ENCODE results near the gene ABAT. TPM values are rescaled to one million over a fixed set of nuclear protein-coding genes. Genes with fewer than 3 reads are reported as not detected.

Gene ABAT
- total and polyA plus RNA-seq, 2 experiments from 2014 or later = 31.2 to 59.1 TPM

DNA sequence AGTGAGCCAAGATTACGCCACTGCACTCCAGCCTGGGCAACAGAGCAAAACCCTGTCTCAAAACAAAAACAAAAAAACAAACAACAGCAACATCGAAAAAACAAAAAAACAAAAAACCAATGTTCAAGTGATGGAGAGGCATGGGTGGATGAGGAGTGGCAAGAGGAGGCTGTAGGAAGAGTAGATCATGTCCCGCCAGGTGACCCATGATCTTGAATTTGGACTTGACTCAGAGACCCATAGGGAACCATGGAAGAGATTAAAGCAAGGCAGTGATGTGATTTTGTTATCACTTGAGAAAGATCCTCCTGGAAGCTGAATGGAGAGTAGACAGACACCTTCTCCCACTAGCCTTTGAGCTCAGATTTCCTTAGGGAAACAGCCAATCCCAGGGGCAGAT, 11.2 kb downstream of the ABAT start:
- no peak for DNase-seq (ENCODE audit: low spot score)
- Histone ChIP-seq H3K4me3 (no peak overlapping the region), H3K4me1 (ENCODE audit: insufficient read depth) (no peaks in the 10 kb centered on the region), H3K27ac (no peak overlapping the region), H3K27me3 (no peaks in the 10 kb centered on the region), H3K9me3 (ENCODE audit: low read depth) (peaks cover 10% of the 10 kb centered on the region), H2AFZ (no peak overlapping the region), H3K36me3 (replicated peaks; ENCODE audit: insufficient read depth, low read depth) (no peaks in the 10 kb centered on the region), H4K20me1 (ENCODE audit: insufficient read depth, poor library complexity, severe bottlenecking) (no peaks in the 10 kb centered on the region), H3K4me2 (no peak overlapping the region), H3K79me2 (peaks cover 19% of the 10 kb centered on the region), H3K9me2 (replicated peaks; ENCODE audit: insufficient read depth) (no peaks in the 10 kb centered on the region)
- TF ChIP-seq, protein P1, sequence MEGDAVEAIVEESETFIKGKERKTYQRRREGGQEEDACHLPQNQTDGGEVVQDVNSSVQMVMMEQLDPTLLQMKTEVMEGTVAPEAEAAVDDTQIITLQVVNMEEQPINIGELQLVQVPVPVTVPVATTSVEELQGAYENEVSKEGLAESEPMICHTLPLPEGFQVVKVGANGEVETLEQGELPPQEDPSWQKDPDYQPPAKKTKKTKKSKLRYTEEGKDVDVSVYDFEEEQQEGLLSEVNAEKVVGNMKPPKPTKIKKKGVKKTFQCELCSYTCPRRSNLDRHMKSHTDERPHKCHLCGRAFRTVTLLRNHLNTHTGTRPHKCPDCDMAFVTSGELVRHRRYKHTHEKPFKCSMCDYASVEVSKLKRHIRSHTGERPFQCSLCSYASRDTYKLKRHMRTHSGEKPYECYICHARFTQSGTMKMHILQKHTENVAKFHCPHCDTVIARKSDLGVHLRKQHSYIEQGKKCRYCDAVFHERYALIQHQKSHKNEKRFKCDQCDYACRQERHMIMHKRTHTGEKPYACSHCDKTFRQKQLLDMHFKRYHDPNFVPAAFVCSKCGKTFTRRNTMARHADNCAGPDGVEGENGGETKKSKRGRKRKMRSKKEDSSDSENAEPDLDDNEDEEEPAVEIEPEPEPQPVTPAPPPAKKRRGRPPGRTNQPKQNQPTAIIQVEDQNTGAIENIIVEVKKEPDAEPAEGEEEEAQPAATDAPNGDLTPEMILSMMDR (IDR thresholded peaks at IDR 0.05; ENCODE audit: poor library complexity) = no peak
- no peak for TF ChIP-seq EZH2 (IDR thresholded peaks at IDR 0.05; ENCODE audit: borderline replicate concordance)
- TF ChIP-seq EZH2phosphoT487 (IDR thresholded peaks at IDR 0.05; ENCODE audit: low read depth, severe bottlenecking, unreplicated experiment) = no peak
- 83% methylated on average over 3 of the region's 3 CpGs for WGBS (ENCODE audit: low lambda C conversion rate, missing lambda C conversion rate)

DNA sequence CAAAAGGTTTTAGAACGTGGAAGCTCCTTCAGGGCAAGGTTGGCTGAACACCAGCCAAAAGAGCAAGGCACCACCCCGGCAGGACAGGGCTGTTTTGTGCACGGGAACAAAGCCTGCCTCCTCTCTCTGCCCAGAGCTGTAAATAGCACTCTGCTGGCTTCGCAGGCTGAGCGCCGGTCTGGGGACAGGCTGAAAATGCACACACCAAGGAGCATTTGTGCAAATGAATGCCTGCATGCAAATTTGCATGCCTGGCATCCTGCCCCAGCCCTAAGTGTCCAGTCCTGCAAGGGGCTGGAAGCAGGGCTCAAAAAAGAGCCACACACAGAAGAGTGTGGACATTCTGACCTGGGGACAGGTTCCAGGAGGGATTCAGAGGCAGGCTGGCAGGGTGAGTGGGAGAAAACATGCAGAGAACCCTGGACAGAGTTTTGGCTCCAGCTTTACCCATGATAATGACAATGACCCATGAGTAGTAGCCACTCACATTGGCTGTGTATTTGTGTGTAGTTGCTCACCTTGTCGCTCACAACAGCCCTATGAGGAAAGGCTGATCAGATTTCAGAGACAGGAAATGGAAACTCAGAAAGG, 11.7 kb downstream of the ABAT start:
- 43% methylated on average over 7 of the region's 7 CpGs for WGBS (ENCODE audit: low lambda C conversion rate, missing lambda C conversion rate)
- H3K36me3 ChIP-seq (replicated peaks; ENCODE audit: insufficient read depth, low read depth) = no peaks in the 10 kb centered on the region
- no peak for DNase-seq (ENCODE audit: low spot score)
- TF ChIP-seq EZH2phosphoT487 (IDR thresholded peaks at IDR 0.05; ENCODE audit: low read depth, severe bottlenecking, unreplicated experiment) = no peak
- no peak for TF ChIP-seq EZH2 (IDR thresholded peaks at IDR 0.05; ENCODE audit: borderline replicate concordance)
- TF ChIP-seq, protein P1 (IDR thresholded peaks at IDR 0.05; ENCODE audit: poor library complexity) = no peak
- no peak overlapping the region for H3K4me2 ChIP-seq
- no peak overlapping the region for H3K4me3 ChIP-seq
- no peaks in the 10 kb centered on the region for H4K20me1 ChIP-seq (ENCODE audit: insufficient read depth, poor library complexity, severe bottlenecking)
- H2AFZ ChIP-seq = no peak overlapping the region
- H3K9me3 ChIP-seq (ENCODE audit: low read depth) = peaks cover 10% of the 10 kb centered on the region
- no peaks in the 10 kb centered on the region for H3K4me1 ChIP-seq (ENCODE audit: insufficient read depth)
- H3K9me2 ChIP-seq (replicated peaks; ENCODE audit: insufficient read depth) = no peaks in the 10 kb centered on the region
- H3K79me2 ChIP-seq = peaks cover 14% of the 10 kb centered on the region
- H3K27me3 ChIP-seq = no peaks in the 10 kb centered on the region
- H3K27ac ChIP-seq = no peak overlapping the region

- no peaks in the 10 kb centered on the region for H3K27me3 ChIP-seq
- no peak overlapping the region for H3K4me2 ChIP-seq
- no peak overlapping the region for H3K27ac ChIP-seq
- no peaks in the 10 kb centered on the region for H3K36me3 ChIP-seq (replicated peaks; ENCODE audit: insufficient read depth, low read depth)
- WGBS (ENCODE audit: low lambda C conversion rate, missing lambda C conversion rate) = 98% methylated on average over 9 of the region's 9 CpGs
- H3K79me2 ChIP-seq = peaks cover 14% of the 10 kb centered on the region
- no peaks in the 10 kb centered on the region for H3K9me2 ChIP-seq (replicated peaks; ENCODE audit: insufficient read depth)
- no peak overlapping the region for H3K4me3 ChIP-seq
- no peaks in the 10 kb centered on the region for H4K20me1 ChIP-seq (ENCODE audit: insufficient read depth, poor library complexity, severe bottlenecking)
- no peaks in the 10 kb centered on the region for H3K4me1 ChIP-seq (ENCODE audit: insufficient read depth)
- peaks cover 10% of the 10 kb centered on the region for H3K9me3 ChIP-seq (ENCODE audit: low read depth)
- no peak overlapping the region for H2AFZ ChIP-seq
- no peak for DNase-seq (ENCODE audit: low spot score)
- TF ChIP-seq EZH2phosphoT487 (IDR thresholded peaks at IDR 0.05; ENCODE audit: low read depth, severe bottlenecking, unreplicated experiment) (no peak), EZH2 (IDR thresholded peaks at IDR 0.05; ENCODE audit: borderline replicate concordance) (no peak)
- TF ChIP-seq, protein P1 (IDR thresholded peaks at IDR 0.05; ENCODE audit: poor library complexity) = no peak
Observed at GRCh38 chr16:8686879-8687278, 12.5 kb downstream of the ABAT start.
